Bronchial epithelial cell (primary cell): ENCODE results near the gene GALK2. TPM values are rescaled to one million over a fixed set of nuclear protein-coding genes. Genes with fewer than 3 reads are reported as not detected.

Source experiments
- DNase-seq: peaks from one replicate; pipeline ENCODE4 v3.0.0-alpha.2; 2010; ENCODE audit warnings: low read depth
- FAIRE-seq: peaks from 2 replicates; lab custom pipeline; 2011; peaks lifted over from hg19 to GRCh38; lab: Jason Lieb, UNC
- H3K27me3 ChIP-seq: 2 replicates; pipeline ENCODE4 v1.5.1; 2011; ENCODE audit warnings: low read length; ENCODE audit not compliant: control insufficient read depth, insufficient read depth
- H3K36me3 ChIP-seq: 2 replicates; pipeline ENCODE4 v1.5.1; 2011; ENCODE audit warnings: low read length; ENCODE audit not compliant: control insufficient read depth, insufficient read depth
- H3K4me3 ChIP-seq: 2 replicates; pipeline ENCODE4 v1.5.1; 2011; ENCODE audit warnings: mild to moderate bottlenecking, low read depth, low read length, control low read depth
- CTCF ChIP-seq: IDR thresholded peaks from 2 replicates; pipeline ENCODE4 v1.5.1; 2011; ENCODE audit warnings: mild to moderate bottlenecking, moderate library complexity, low read length, control low read depth, inconsistent platforms; ENCODE audit not compliant: insufficient read depth, severe bottlenecking
- total RNA-seq: library from RNA; depleted of rRNA; stranded (reverse); fragments of >200 nt; gene quantifications from 2 replicates; pipeline ENCODE4 v1.2.1, GENCODE V29; 2014

GALK2 gene
- total RNA-seq, 1 donor from 2014 or later: 67.9 TPM

- H3K4me3 ChIP-seq: no peak overlapping the region
- no peak for TF ChIP-seq CTCF
- no peak for DNase-seq
- no peaks in the 10 kb centered on the region for H3K27me3 ChIP-seq
- no peak for FAIRE-seq
- H3K36me3 ChIP-seq: no peaks in the 10 kb centered on the region
Measured at GRCh38 chr15:49212897-49213296, 42.9 kb downstream of the GALK2 start.

- TF ChIP-seq CTCF: peak; percentile 21
- FAIRE-seq (peak; percentile 7), DNase-seq (peak; percentile 23)
- no peaks in the 10 kb centered on the region for H3K27me3 ChIP-seq
- no peak overlapping the region for H3K4me3 ChIP-seq
- peaks cover 1% of the 10 kb centered on the region for H3K36me3 ChIP-seq
Measured at GRCh38 chr15:49215768-49216739, 46.0 kb downstream of the GALK2 start.

- no peak for DNase-seq
- FAIRE-seq: no peak
- no peak for TF ChIP-seq CTCF
- no peak overlapping the region for H3K4me3 ChIP-seq
- H3K27me3 ChIP-seq: no peaks in the 10 kb centered on the region
- no peaks in the 10 kb centered on the region for H3K36me3 ChIP-seq
Measured at GRCh38 chr15:49223536-49224274, 53.7 kb downstream of the GALK2 start.

- DNase-seq: peak; percentile 12
- no peaks in the 10 kb centered on the region for H3K27me3 ChIP-seq
- peak; percentile 77 for FAIRE-seq
- H3K36me3 ChIP-seq: no peaks in the 10 kb centered on the region
- TF ChIP-seq CTCF: no peak
- no peak overlapping the region for H3K4me3 ChIP-seq
Measured at GRCh38 chr15:49225572-49226281, 55.7 kb downstream of the GALK2 start.

GRCh38 chr15:49227602-49228001, 57.6 kb downstream of the GALK2 start:
- no peak for DNase-seq
- no peak for TF ChIP-seq CTCF
- no peaks in the 10 kb centered on the region for H3K27me3 ChIP-seq
- no peak overlapping the region for H3K4me3 ChIP-seq
- H3K36me3 ChIP-seq: peaks cover 1% of the 10 kb centered on the region
- FAIRE-seq: no peak
